KMS-11 (cell line): ENCODE measurements around the gene WWC1.

ENCODE experiments used
- H2AFZ ChIP-seq: fragments of 200-600 bp; sonication (generic); 2 replicates; pipeline ENCODE4 v1.6.1; 2016; ENCODE audit warnings: antibody characterized with exemption, mixed run types, low read depth
- H3K27ac ChIP-seq: fragments of 200-600 bp; sonication (generic); 2 replicates; pipeline ENCODE4 v1.6.1; 2016; ENCODE audit warnings: mild to moderate bottlenecking, mixed run types
- H3K27me3 ChIP-seq: fragments of 200-600 bp; sonication (generic); 2 replicates; pipeline ENCODE4 v1.6.1; 2017; ENCODE audit warnings: mild to moderate bottlenecking, low read depth, mixed run types, moderate library complexity; ENCODE audit not compliant: insufficient read depth
- H3K36me3 ChIP-seq: fragments of 200-600 bp; sonication (generic); 2 replicates; pipeline ENCODE4 v1.6.1; 2017; ENCODE audit warnings: mild to moderate bottlenecking, mixed run types; ENCODE audit not compliant: insufficient read depth
- H3K4me1 ChIP-seq: fragments of 200-600 bp; sonication (generic); 2 replicates; pipeline ENCODE4 v1.6.1; 2016; ENCODE audit warnings: mild to moderate bottlenecking, low read depth, mixed run types; ENCODE audit not compliant: poor library complexity, severe bottlenecking
- H3K4me2 ChIP-seq: fragments of 200-600 bp; sonication (generic); 2 replicates; pipeline ENCODE4 v1.7.0; 2016; ENCODE audit warnings: mild to moderate bottlenecking, mixed run types
- H3K4me3 ChIP-seq: fragments of 200-600 bp; sonication (generic); IDR thresholded peaks from 2 replicates; pipeline ENCODE4 v1.6.1; 2017; ENCODE audit warnings: low read depth, low read length, mixed read lengths; ENCODE audit not compliant: insufficient read depth
- H3K79me2 ChIP-seq: fragments of 200-600 bp; sonication (generic); 2 replicates; pipeline ENCODE4 v1.6.1; 2016; ENCODE audit warnings: low read depth, mixed run types; ENCODE audit not compliant: insufficient read depth
- H3K9ac ChIP-seq: fragments of 200-600 bp; sonication (generic); 2 replicates; pipeline ENCODE4 v1.6.1; 2016; ENCODE audit warnings: mild to moderate bottlenecking, mixed run types
- H4K20me1 ChIP-seq: fragments of 200-600 bp; sonication (generic); 2 replicates; pipeline ENCODE4 v1.6.1; 2016; ENCODE audit warnings: mild to moderate bottlenecking, mixed run types; ENCODE audit not compliant: insufficient read depth
- TF ChIP-seq, protein P1 (sequence below): fragments of 200-600 bp; sonication (generic); conservative IDR thresholded peaks from 2 replicates; pipeline ENCODE4 v1.6.1; 2017; ENCODE audit warnings: low read depth, mild to moderate bottlenecking, antibody characterized with exemption, low read length, moderate library complexity, mixed read lengths

Gene WWC1

DNA sequence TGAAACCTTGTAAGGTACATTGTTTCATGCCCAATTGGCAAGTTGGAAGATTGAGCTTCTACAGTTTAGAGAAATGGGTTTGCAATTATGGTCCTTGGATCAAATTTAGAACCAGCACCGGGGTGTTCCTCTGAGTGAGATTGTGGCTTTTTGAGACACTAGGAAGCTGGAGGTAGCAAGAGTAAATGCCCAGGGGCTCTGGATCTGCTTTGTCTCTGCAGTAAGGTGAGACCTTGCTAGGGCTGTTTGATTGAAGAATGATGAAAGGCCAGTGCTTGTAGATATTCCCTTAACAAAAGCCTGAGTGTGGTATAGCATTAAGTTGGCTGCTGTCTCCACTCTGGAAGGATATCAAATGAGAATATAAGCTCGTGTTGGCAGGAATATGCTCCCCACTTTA is 36.0 kb downstream of the WWC1 start:
- H3K4me2 ChIP-seq: no peak overlapping the region
- H3K4me1 ChIP-seq: peaks cover 12% of the 10 kb centered on the region
- H3K9ac ChIP-seq: no peak overlapping the region
- no peak overlapping the region for H3K4me3 ChIP-seq
- H4K20me1 ChIP-seq: no peaks in the 10 kb centered on the region
- H3K27ac ChIP-seq: no peak overlapping the region
- no peaks in the 10 kb centered on the region for H3K79me2 ChIP-seq
- H3K27me3 ChIP-seq: no peaks in the 10 kb centered on the region
- H2AFZ ChIP-seq: no peak overlapping the region
- no peaks in the 10 kb centered on the region for H3K36me3 ChIP-seq
- TF ChIP-seq, protein P1, sequence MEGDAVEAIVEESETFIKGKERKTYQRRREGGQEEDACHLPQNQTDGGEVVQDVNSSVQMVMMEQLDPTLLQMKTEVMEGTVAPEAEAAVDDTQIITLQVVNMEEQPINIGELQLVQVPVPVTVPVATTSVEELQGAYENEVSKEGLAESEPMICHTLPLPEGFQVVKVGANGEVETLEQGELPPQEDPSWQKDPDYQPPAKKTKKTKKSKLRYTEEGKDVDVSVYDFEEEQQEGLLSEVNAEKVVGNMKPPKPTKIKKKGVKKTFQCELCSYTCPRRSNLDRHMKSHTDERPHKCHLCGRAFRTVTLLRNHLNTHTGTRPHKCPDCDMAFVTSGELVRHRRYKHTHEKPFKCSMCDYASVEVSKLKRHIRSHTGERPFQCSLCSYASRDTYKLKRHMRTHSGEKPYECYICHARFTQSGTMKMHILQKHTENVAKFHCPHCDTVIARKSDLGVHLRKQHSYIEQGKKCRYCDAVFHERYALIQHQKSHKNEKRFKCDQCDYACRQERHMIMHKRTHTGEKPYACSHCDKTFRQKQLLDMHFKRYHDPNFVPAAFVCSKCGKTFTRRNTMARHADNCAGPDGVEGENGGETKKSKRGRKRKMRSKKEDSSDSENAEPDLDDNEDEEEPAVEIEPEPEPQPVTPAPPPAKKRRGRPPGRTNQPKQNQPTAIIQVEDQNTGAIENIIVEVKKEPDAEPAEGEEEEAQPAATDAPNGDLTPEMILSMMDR: no peak

DNA sequence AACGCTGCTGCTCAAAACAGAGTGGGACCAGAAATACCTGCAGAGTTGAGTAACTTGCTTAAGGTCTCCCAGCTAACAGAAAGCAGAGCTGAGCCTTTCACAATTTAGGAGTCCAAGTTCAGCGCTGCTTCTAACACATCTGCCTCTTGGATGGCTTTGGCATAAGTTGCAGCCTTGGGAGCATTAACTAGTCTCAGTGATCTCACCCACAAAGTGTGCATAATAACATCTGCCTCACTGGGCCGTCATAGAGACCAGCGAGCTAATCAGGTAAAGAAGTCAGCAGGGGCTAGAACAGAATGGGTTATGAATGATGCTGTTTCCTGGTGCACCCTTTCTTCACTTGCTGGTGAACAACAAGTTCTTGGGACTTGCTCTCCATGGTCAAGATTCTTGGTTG is 36.5 kb downstream of the WWC1 start:
- H3K27me3 ChIP-seq: no peaks in the 10 kb centered on the region
- peaks cover 12% of the 10 kb centered on the region for H3K4me1 ChIP-seq
- H3K4me3 ChIP-seq: no peak overlapping the region
- H3K79me2 ChIP-seq: no peaks in the 10 kb centered on the region
- H3K9ac ChIP-seq: no peak overlapping the region
- H4K20me1 ChIP-seq: no peaks in the 10 kb centered on the region
- H3K4me2 ChIP-seq: peak overlapping the region; percentile 17; the same call in 1 of the 2 replicates
- H2AFZ ChIP-seq: no peak overlapping the region
- H3K27ac ChIP-seq: no peak overlapping the region
- H3K36me3 ChIP-seq: no peaks in the 10 kb centered on the region
- TF ChIP-seq, protein P1: no peak

DNA sequence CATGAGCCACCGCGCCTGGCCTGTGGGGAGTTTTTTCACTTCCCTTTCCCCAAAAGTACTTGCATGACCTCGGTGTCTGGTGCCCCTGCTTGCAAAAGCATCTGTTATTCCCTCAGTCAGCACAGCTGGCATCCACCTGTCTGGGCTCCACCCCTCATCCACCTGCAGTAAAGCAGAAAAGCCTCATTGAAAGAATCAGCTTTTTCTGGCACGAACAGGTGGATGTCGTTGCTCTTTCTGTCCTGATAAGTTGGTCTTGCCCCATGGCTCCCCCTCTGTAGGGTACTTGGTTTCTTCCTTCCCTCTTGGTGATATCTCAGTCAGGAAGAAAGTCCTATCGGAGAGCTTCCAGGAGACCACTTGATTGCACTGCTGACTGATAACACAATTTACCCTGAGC is 37.4 kb downstream of the WWC1 start:
- Histone ChIP-seq H3K9ac (no peak overlapping the region), H3K27me3 (no peaks in the 10 kb centered on the region), H4K20me1 (no peaks in the 10 kb centered on the region), H3K4me3 (no peak overlapping the region), H3K4me2 (peak overlapping the region; percentile 17; the same call in 1 of the 2 replicates), H3K27ac (no peak overlapping the region), H3K4me1 (peaks cover 12% of the 10 kb centered on the region), H2AFZ (no peak overlapping the region), H3K79me2 (no peaks in the 10 kb centered on the region), H3K36me3 (no peaks in the 10 kb centered on the region)
- TF ChIP-seq, protein P1: no peak

DNA sequence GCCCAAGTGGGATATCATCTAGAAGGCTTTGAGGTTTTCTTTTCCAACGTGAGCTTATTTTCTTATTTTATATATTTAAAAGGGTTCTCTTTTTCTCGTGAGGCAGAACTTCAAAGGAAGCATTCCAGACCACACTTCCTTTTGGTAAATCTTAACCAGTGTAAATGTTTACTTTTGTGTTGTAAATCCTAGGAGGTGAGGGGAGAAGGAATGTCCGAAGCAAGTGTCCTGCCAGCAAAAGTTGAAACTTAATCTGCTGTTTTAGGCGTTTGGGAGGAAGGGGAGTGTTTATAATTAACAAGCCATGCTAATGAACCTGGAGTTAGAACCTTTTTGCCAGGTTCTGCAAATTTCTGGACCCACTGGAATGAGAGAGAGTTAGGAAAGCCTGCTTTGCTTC is 37.9 kb downstream of the WWC1 start:
- Histone ChIP-seq H3K27ac (no peak overlapping the region), H3K79me2 (no peaks in the 10 kb centered on the region), H3K4me3 (no peak overlapping the region), H3K36me3 (no peaks in the 10 kb centered on the region), H2AFZ (no peak overlapping the region), H4K20me1 (no peaks in the 10 kb centered on the region), H3K27me3 (no peaks in the 10 kb centered on the region), H3K4me1 (peaks cover 12% of the 10 kb centered on the region), H3K4me2 (no peak overlapping the region), H3K9ac (no peak overlapping the region)
- TF ChIP-seq, protein P1: no peak

DNA sequence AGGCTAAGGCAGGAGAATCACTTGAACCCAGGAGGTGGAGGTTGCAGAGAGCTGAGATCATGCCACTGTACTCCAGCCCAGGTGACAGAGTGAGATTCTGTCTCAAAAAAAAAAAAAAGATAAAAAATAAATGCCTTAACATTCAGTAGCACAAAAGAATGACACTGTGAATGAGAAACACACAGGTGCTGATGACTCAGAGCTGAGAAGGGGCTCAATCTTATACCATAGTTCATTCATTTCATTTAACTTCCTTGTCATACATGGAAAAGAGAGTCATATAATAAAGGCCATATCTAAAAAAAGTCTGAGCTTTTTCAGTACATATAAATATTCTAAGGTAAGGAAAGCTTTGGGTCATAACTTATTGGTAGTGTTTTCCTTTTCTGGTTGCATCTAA is 40.6 kb downstream of the WWC1 start:
- H3K79me2 ChIP-seq: no peaks in the 10 kb centered on the region

More for the DNA sequence above, 40.6 kb downstream of the WWC1 start:
- TF ChIP-seq, protein P1: no peak
- no peaks in the 10 kb centered on the region for H4K20me1 ChIP-seq
- no peak overlapping the region for H3K27ac ChIP-seq
- H3K36me3 ChIP-seq: no peaks in the 10 kb centered on the region
- H3K9ac ChIP-seq: no peak overlapping the region
- H3K27me3 ChIP-seq: no peaks in the 10 kb centered on the region
- H2AFZ ChIP-seq: no peak overlapping the region
- H3K4me1 ChIP-seq: peaks cover 12% of the 10 kb centered on the region
- H3K4me2 ChIP-seq: no peak overlapping the region
- no peak overlapping the region for H3K4me3 ChIP-seq
